GM12878 (cell line): Measurements from ENCODE around the gene IGFBP2. TPM values are rescaled to one million over a fixed set of nuclear protein-coding genes. Genes with fewer than 3 reads are reported as not detected.

Experiments used
- ATAC-seq: fragments of 200-7000 bp; cut with Tn5 transposase; 3 replicates; pipeline ENCODE4 v1.9.1; 2020; ENCODE audit warnings: mild to moderate bottlenecking, moderate library complexity
- BruUV-seq: library from RNA; stranded (reverse); fragments of 400-500 nt; replicated peaks from 2 replicates; lab custom pipeline; 2021; lab: Mats Ljungman, UMichigan
- CTCF ChIA-PET: fragments of 300-600 bp; sonication (Branson Sonifier 250); formaldehyde crosslinking; extraction: SDS; loops from one replicate; lab custom pipeline; 2021; ENCODE audit warnings: inconsistent platforms; lab: Yijun Ruan, JAX
- POLR2A ChIA-PET: fragments of 350-600 bp; formaldehyde crosslinking; extraction: SDS; loops from one replicate; lab custom pipeline; 2021; ENCODE audit warnings: inconsistent platforms; lab: Charles Lee
- RAD21 ChIA-PET: fragments of 300-600 bp; sonication (Branson Sonifier 250); formaldehyde crosslinking; loops from one replicate; lab custom pipeline; 2023; ENCODE audit warnings: antibody characterized with exemption; ENCODE audit not compliant: unreplicated experiment; lab: Charles Lee
- SMC1A ChIA-PET: fragments of 300-600 bp; sonication (Branson Sonifier 250); formaldehyde crosslinking; loops from one replicate; lab custom pipeline; 2023; ENCODE audit not compliant: unreplicated experiment, uncharacterized antibody; lab: Charles Lee
- DNase-seq: peaks from one replicate; pipeline ENCODE4 v3.0.0-alpha.2; 2011; ENCODE audit warnings: low read depth, low spot score
- FAIRE-seq: peaks from 3 replicates; lab custom pipeline; 2011; peaks lifted over from hg19 to GRCh38; lab: Jason Lieb, UNC
- H2AFZ ChIP-seq: 2 replicates; pipeline ENCODE4 v1.6.0; 2011; ENCODE audit warnings: low read depth, low read length, control low read depth; ENCODE audit not compliant: control insufficient read depth
- H3K27ac ChIP-seq: 2 replicates; pipeline ENCODE4 v1.5.1; 2011; ENCODE audit warnings: control low read depth; ENCODE audit not compliant: control insufficient read depth, insufficient read depth
- H3K27me3 ChIP-seq, 2 experiments: replicated peaks in 1 of 2; 2 replicates each; pipeline versions ENCODE4 v1.6.0 to v1.6.1; 2011; ENCODE audit warnings: low read length in 1 of 2; ENCODE audit not compliant: control insufficient read depth in 2 of 2, insufficient read depth in 2 of 2
- H3K36me3 ChIP-seq, 2 experiments: 2 replicates each; pipeline ENCODE4 v1.5.1; 2011; ENCODE audit warnings: low read length in 1 of 2; ENCODE audit not compliant: control insufficient read depth in 2 of 2, insufficient read depth in 2 of 2
- H3K4me1 ChIP-seq: 2 replicates; pipeline ENCODE4 v1.6.1; 2011; ENCODE audit warnings: mild to moderate bottlenecking, low read length, moderate library complexity, mixed read lengths; ENCODE audit not compliant: control insufficient read depth, insufficient read depth
- H3K4me2 ChIP-seq: 2 replicates; pipeline ENCODE4 v1.6.0; 2011; ENCODE audit warnings: control low read depth; ENCODE audit not compliant: control insufficient read depth, insufficient read depth
- H3K4me3 ChIP-seq: fragments of 200-600 bp; sonication (generic); 2 replicates; pipeline ENCODE4 v1.5.1; 2016
- H3K79me2 ChIP-seq: 2 replicates; pipeline ENCODE4 v1.6.0; 2011; ENCODE audit warnings: low read length; ENCODE audit not compliant: control insufficient read depth, insufficient read depth
- H3K9ac ChIP-seq: 2 replicates; pipeline ENCODE4 v1.8.0; 2011; ENCODE audit warnings: low read length, control low read depth, mixed read lengths; ENCODE audit not compliant: control insufficient read depth, insufficient read depth
- H3K9me3 ChIP-seq: replicated peaks from 3 replicates; pipeline ENCODE4 v1.5.1; 2011; ENCODE audit warnings: mild to moderate bottlenecking, low read length; ENCODE audit not compliant: control insufficient read depth, insufficient read depth
- H4K20me1 ChIP-seq: 2 replicates; pipeline ENCODE4 v1.6.0; 2011; ENCODE audit not compliant: control insufficient read depth, insufficient read depth
- CHD4 ChIP-seq: fragments of 200-600 bp; sonication (generic); IDR thresholded peaks from 2 replicates; pipeline ENCODE4 v1.6.1; 2016; ENCODE audit warnings: mild to moderate bottlenecking
- ETV6 ChIP-seq, 2 experiments: fragments of 450-650 bp in 1 of 2; IDR thresholded peaks in 1 of 2; conservative IDR thresholded peaks in 1 of 2; 2 replicates each; pipeline ENCODE4 v1.6.1; 2014; ENCODE audit warnings: antibody characterized with exemption in 1 of 2, borderline replicate concordance in 1 of 2, low read depth in 1 of 2, mild to moderate bottlenecking in 1 of 2, moderate library complexity in 1 of 2
- EZH2 ChIP-seq: IDR thresholded peaks from 2 replicates; pipeline ENCODE4 v1.6.1; 2012; ENCODE audit warnings: low read depth, mild to moderate bottlenecking, control low read depth, inconsistent platforms, low read length, borderline replicate concordance; ENCODE audit not compliant: control insufficient read depth
- HDAC2 ChIP-seq: fragments of 200-600 bp; sonication (generic); IDR thresholded peaks from 2 replicates; pipeline ENCODE4 v1.6.1; 2017
- JUND ChIP-seq: IDR thresholded peaks from 2 replicates; pipeline ENCODE4 v1.6.1; 2012; ENCODE audit warnings: low read depth, mild to moderate bottlenecking, low read length, improper control_type of control experiment, moderate library complexity
- MXI1 ChIP-seq: fragments of 150-350 bp; IDR thresholded peaks from 2 replicates; pipeline ENCODE4 v1.6.1; 2011; ENCODE audit warnings: low read depth, mild to moderate bottlenecking, inconsistent platforms, low read length, improper control_type of control experiment
- NR2F1 ChIP-seq: fragments of 450-650 bp; conservative IDR thresholded peaks from 2 replicates; pipeline ENCODE4 v1.6.1; 2017; ENCODE audit warnings: mild to moderate bottlenecking
- RAD21 ChIP-seq: IDR thresholded peaks from 2 replicates; pipeline ENCODE4 v1.6.1; 2011; ENCODE audit warnings: mild to moderate bottlenecking, low read depth, low read length, moderate library complexity; ENCODE audit not compliant: insufficient read depth
- RUNX3 ChIP-seq: IDR thresholded peaks from 2 replicates; pipeline ENCODE4 v1.6.1; 2012; ENCODE audit warnings: low read length, inconsistent platforms
- SIX5 ChIP-seq: IDR thresholded peaks from 2 replicates; pipeline ENCODE4 v1.6.1; 2011; ENCODE audit warnings: mild to moderate bottlenecking, low read depth, low read length, moderate library complexity; ENCODE audit not compliant: severe bottlenecking
- STAT1 ChIP-seq: fragments of 450-650 bp; conservative IDR thresholded peaks from 2 replicates; pipeline ENCODE4 v1.6.1; 2014; ENCODE audit warnings: antibody characterized with exemption, mild to moderate bottlenecking
- USF1 ChIP-seq: IDR thresholded peaks from 2 replicates; pipeline ENCODE4 v1.6.1; 2011; ENCODE audit warnings: borderline replicate concordance, low read depth, mild to moderate bottlenecking, moderate library complexity, mixed read lengths, low read length; ENCODE audit not compliant: insufficient read depth; ENCODE audit errors: extremely low read length
- USF2 ChIP-seq: IDR thresholded peaks from 2 replicates; pipeline ENCODE4 v1.6.1; 2011; ENCODE audit warnings: low read depth, low read length, improper control_type of control experiment, borderline replicate concordance
- ZNF687 ChIP-seq: fragments of 450-650 bp; IDR thresholded peaks from 2 replicates; pipeline ENCODE4 v1.6.1; 2017; ENCODE audit warnings: mild to moderate bottlenecking, moderate library complexity
- WGBS: methylation state at CpG from one replicate; pipeline ENCODE4 v1.1.6; 2016; ENCODE audit warnings: low lambda C conversion rate; ENCODE audit not compliant: insufficient replicate concordance, insufficient coverage; ENCODE audit errors: missing lambda C conversion rate; 5-methylcytosine and 5-hydroxymethylcytosine counted together
- in situ Hi-C: fragments of 300-500 bp; cut with MboI; formaldehyde crosslinking; loops from 9 replicates; pipeline ENCODE4 v1.14.3; 2018; ENCODE audit warnings: mixed read lengths
- intact Hi-C: fragments of 100-400 bp; cut with micrococcal nuclease; formaldehyde crosslinking; loops from one replicate; pipeline ENCODE4 v1.14.2; 2022; ENCODE audit not compliant: unreplicated experiment
- polyA plus RNA-seq, 11 experiments: library from polyadenylated mRNA; depleted of rRNA in 4 of 11; unstranded in 6 of 11; stranded (reverse) in 5 of 11; fragments of >200 nt; fragmentation: Nextera tagmentation in 4 of 11; fragmentation: Illumina TruSeq in 1 of 11; extraction: Ambion mirVana in 4 of 11; extraction: Trizol in 1 of 11; gene quantifications; 1 replicate in 1 of 11; 2 replicates in 10 of 11; pipeline versions ENCODE4 v1.2.1 to v1.2.3, GENCODE V29; 2011 to 2016; ENCODE audit warnings: inconsistent platforms in 2 of 11, missing spikeins in 2 of 11, low read depth in 1 of 11
- total RNA-seq, 4 experiments: library from RNA; depleted of rRNA in 3 of 4; stranded (reverse); fragments of >200 nt in 3 of 4; fragmentation: Illumina TruSeq in 1 of 4; extraction: Trizol in 1 of 4; gene quantifications; 2 replicates each; pipeline versions ENCODE4 v1.2.1 to v1.2.3, GENCODE V29; 2013 to 2021
- TF ChIP-seq, protein P1 (sequence below): IDR thresholded peaks from 2 replicates; pipeline ENCODE4 v1.6.1; 2011; ENCODE audit warnings: low read depth, mild to moderate bottlenecking, low read length, moderate library complexity, borderline replicate concordance; ENCODE audit errors: extremely low read depth

Gene IGFBP2
- total and polyA plus RNA-seq, 10 of the 15 experiments (the other 5 are each of a cell fraction or from before 2014, with no cell fraction given) = 0.11 to 1.5 (median 0.38) TPM; not detected in 5

DNA sequence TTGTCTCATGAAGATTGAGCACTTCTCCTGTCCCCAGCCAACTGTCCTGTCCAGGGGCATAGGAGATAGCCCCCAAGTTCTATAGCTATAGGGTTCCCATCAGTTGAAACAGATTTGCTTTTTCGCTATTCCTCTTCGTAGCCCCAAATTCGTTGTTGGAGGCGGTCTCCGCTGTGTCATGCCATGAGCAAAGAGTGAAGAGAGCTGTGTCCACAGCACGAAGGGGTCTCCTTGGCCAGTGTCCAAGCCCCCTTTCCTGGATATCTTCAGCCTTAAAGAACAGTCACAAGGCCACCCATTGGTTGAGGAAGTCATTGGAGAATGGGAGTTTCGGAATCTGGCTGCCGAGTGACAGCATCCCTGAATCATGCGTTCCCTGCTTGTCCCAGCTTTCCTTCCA lies 41.2 kb downstream of the IGFBP2 start (continued):
- no peak for TF ChIP-seq RUNX3
- no peak for TF ChIP-seq STAT1
- no peak for TF ChIP-seq NR2F1
- TF ChIP-seq EZH2 = no peak
- TF ChIP-seq USF1 = no peak
- TF ChIP-seq ETV6 (conservative IDR thresholded peaks at IDR 0.05 in 1 of 2, IDR thresholded peaks at IDR 0.05 in 1 of 2; ENCODE audit: borderline replicate concordance in 1 of 2, low read depth in 1 of 2) = no peak

DNA sequence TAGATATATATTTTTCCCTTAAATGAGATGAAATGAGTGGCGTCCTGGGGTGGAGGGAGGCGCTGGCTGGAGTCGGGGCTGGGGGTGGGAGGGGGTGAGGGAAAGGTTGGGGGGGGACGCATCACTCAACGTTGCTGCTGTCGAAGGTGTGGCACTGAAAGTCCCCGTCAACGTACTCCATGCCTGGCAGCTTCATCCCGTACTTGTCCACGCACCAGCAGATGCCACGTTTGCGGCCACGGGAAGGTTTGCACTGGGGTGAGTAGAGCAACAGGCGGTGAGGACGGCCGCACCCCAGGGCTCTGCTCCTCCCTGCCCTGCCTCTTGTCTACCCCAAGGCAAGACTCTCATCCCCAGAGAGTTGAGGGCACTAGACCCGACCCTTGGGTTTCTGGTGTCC lies 43.4 kb downstream of the IGFBP2 start:
- H3K36me3 ChIP-seq = no peaks in the 10 kb centered on the region
- WGBS = 35% methylated on average over 17 of the region's 17 CpGs
- H3K4me3 ChIP-seq = no peak overlapping the region
- in situ Hi-C loops = loop anchor here (5.0 kb wide), 2 partner anchors 836 to 1036 kb away; no protein-coding TSS in a partner anchor
- SMC1A ChIA-PET = interaction anchor here (1.0 kb wide), 1 partner anchor 233 kb away, joined by 3 read pairs; no protein-coding TSS in a partner anchor
- TF ChIP-seq RAD21 (no peak), SIX5 (no peak), HDAC2 (no peak), JUND (no peak), USF2 (no peak), MXI1 (no peak), CHD4 (no peak), ZNF687 (no peak)
- TF ChIP-seq, protein P1, sequence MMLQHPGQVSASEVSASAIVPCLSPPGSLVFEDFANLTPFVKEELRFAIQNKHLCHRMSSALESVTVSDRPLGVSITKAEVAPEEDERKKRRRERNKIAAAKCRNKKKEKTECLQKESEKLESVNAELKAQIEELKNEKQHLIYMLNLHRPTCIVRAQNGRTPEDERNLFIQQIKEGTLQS = no peak
- H2AFZ ChIP-seq = no peak overlapping the region
- no peak for DNase-seq
- H3K4me2 ChIP-seq = no peak overlapping the region
- no peaks in the 10 kb centered on the region for H4K20me1 ChIP-seq
- CTCF ChIA-PET = no interaction called here
- no peak for ATAC-seq
- no peak for FAIRE-seq
- no peaks in the 10 kb centered on the region for H3K4me1 ChIP-seq
- RAD21 ChIA-PET = no interaction called here
- POLR2A ChIA-PET = no interaction called here
- H3K27ac ChIP-seq = no peak overlapping the region
- intact Hi-C loops = no loop called here
- no TSS peak for BruUV-seq
- no peaks in the 10 kb centered on the region for H3K9me3 ChIP-seq
- no peaks in the 10 kb centered on the region for H3K79me2 ChIP-seq
- H3K27me3 ChIP-seq = no peaks in the 10 kb centered on the region; a peak in 2 of 4 replicates
- no peak overlapping the region for H3K9ac ChIP-seq
